Measurements from ENCODE around the gene TSHZ1. TPM values are rescaled to one million over a fixed set of nuclear protein-coding genes. Genes with fewer than 3 reads are reported as not detected.

Gene TSHZ1
- total and polyA plus RNA-seq, 2 experiments from 2014 or later: 0.23 to 0.38 TPM

GRCh38 chr18:75200071-75200470, 10.5 kb upstream of the TSHZ1 start (continued):
- no peak for TF ChIP-seq ZNF462 (CRISPR knock-in tag; IDR thresholded peaks at IDR 0.05)

- Mint-ChIP-seq H3K27ac (no peak overlapping the region), H3K27me3 (ENCODE audit: insufficient read depth, low read depth, poor library complexity) (peaks cover 36% of the 10 kb centered on the region), H3K36me3 (ENCODE audit: low read depth) (no peaks in the 10 kb centered on the region), H3K9me3 (no peaks in the 10 kb centered on the region), H3K4me3 (no peak overlapping the region), H3K4me1 (peaks cover 16% of the 10 kb centered on the region)
- Histone ChIP-seq H3K36me3 (ENCODE audit: insufficient read depth) (no peaks in the 10 kb centered on the region), H3K27me3 (ENCODE audit: insufficient read depth) (peaks cover 45% of the 10 kb centered on the region), H3K4me1 (ENCODE audit: insufficient read depth) (peaks cover 10% of the 10 kb centered on the region), H3K27ac (ENCODE audit: low read depth) (no peak overlapping the region), H3K4me3 (no peak overlapping the region), H3K4me2 (no peak overlapping the region), H4K20me1 (replicated peaks; ENCODE audit: insufficient read depth) (peaks cover 19% of the 10 kb centered on the region), H2AFZ (no peak overlapping the region), H3F3A (replicated peaks; ENCODE audit: low read depth) (no peaks in the 10 kb centered on the region), H3K9me2 (ENCODE audit: insufficient read depth) (no peaks in the 10 kb centered on the region), H3K79me2 (replicated peaks; ENCODE audit: insufficient read depth) (no peaks in the 10 kb centered on the region)
- ATAC-seq: no peak
- DNase-seq (ENCODE audit: low spot score): no peak
- no peak for TF ChIP-seq REST (IDR thresholded peaks at IDR 0.05; ENCODE audit: unreplicated experiment)
- TF ChIP-seq CREB1 (CRISPR knock-in tag; IDR thresholded peaks at IDR 0.05; ENCODE audit: low read depth): no peak
- TF ChIP-seq CTCF (conservative IDR thresholded peaks at IDR 0.05; ENCODE audit: low read depth in 2 of 2): no peak
- no peak for TF ChIP-seq EZH2phosphoT487 (IDR thresholded peaks at IDR 0.05; ENCODE audit: unreplicated experiment)
- no peak for TF ChIP-seq NANOG (IDR thresholded peaks at IDR 0.05; ENCODE audit: borderline replicate concordance)
These were observed 9.9 kb upstream of the TSHZ1 start for GRCh38 chr18:75200605-75201280.

Measured in GM23338 (cell line).